Right lobe of liver (tissue), 4 donors: Measurements from ENCODE around the gene KDM4B.

Source experiments
- POLR2A ChIP-seq: fragments of 450-650 bp; IDR thresholded peaks from one replicate; pipeline ENCODE4 v1.6.1; 2017; ENCODE audit warnings: antibody characterized with exemption, mild to moderate bottlenecking
- TF ChIP-seq, protein P1 (sequence below), 4 donors: fragments of 200-600 bp in 3 of 4; fragments of 450-650 bp in 1 of 4; IDR thresholded peaks; one replicate each; pipeline versions ENCODE4 v1.5.1 to v1.8.0; 2016 to 2022; ENCODE audit warnings: antibody characterized with exemption in 4 of 4, mild to moderate bottlenecking in 2 of 4
- donor health status: DM: no; HTN: no; CAD: no.
- donor health status: DM: no; HTN: no; CAD: no.
- donor health status: DM: no; HTN: yes; CAD: no.

DNA sequence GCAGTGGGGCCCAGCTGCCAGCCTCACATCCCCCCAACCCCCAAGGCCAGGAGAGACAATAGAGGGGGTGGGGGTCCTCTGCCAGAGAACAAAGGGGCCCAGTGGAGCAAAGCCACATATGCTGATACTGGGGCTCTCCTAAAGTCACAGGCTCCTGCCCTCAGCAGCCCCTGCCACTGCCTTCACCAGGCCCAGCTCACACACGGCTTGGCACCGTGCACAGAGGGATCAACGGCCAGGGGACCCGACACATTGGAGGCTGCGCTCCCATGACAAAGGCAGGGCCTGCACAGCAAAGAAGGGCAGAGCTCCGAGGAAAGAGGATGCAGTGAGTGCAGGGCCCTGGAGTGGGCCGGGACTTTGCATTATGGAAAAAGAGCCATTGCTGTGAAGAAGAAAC lies 146.4 kb downstream of the KDM4B start:
- TF ChIP-seq, protein P1, sequence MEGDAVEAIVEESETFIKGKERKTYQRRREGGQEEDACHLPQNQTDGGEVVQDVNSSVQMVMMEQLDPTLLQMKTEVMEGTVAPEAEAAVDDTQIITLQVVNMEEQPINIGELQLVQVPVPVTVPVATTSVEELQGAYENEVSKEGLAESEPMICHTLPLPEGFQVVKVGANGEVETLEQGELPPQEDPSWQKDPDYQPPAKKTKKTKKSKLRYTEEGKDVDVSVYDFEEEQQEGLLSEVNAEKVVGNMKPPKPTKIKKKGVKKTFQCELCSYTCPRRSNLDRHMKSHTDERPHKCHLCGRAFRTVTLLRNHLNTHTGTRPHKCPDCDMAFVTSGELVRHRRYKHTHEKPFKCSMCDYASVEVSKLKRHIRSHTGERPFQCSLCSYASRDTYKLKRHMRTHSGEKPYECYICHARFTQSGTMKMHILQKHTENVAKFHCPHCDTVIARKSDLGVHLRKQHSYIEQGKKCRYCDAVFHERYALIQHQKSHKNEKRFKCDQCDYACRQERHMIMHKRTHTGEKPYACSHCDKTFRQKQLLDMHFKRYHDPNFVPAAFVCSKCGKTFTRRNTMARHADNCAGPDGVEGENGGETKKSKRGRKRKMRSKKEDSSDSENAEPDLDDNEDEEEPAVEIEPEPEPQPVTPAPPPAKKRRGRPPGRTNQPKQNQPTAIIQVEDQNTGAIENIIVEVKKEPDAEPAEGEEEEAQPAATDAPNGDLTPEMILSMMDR (IDR thresholded peaks at IDR 0.05) = no peak
- TF ChIP-seq POLR2A = no peak
